ENCODE results near the gene PREB. TPM values are rescaled to one million over a fixed set of nuclear protein-coding genes. Genes with fewer than 3 reads are reported as not detected.

The PREB gene
- total RNA-seq, 1 experiment from 2014 or later = 65.3 TPM

DNA sequence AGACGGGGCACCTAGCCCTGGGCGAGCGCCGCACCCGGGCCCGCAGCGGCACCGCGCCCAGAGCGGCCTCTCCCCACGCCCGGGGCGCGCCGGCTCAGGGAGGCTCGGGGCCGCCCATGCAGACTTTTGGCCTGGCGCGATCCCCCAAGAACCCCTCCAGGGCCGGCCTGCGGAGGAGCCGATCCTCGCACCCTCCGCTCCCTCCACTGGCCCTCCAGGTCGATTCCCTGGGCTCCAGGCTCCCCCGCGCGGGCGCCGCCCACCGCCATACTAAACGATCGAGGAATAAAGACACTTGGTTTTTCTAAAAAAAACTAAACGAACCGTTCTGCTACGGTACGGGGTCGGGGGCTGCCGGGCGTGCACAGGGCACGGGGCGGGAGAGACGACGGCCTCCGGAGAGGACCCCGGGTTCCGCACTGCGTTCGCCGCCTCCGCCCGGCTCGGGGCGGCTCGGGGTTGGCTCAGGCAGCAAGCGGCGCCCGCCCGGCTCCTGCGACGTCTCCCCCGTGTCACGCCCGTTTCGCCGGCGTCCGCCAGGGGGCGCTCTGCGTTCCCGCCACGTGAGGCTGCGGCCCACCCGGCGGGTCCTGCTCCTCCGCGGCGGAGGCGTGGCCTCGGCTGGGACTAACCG lies 48.2 kb downstream of the PREB start:
- no peaks in the 10 kb centered on the region for H3K27me3 Mint-ChIP-seq (ENCODE audit: insufficient read depth, unreplicated experiment)
- H3K36me3 Mint-ChIP-seq (ENCODE audit: insufficient read depth, unreplicated experiment) = peaks cover 3% of the 10 kb centered on the region
- peak overlapping the region; percentile 66 for H3K27ac Mint-ChIP-seq (ENCODE audit: unreplicated experiment)
- H3K9me3 Mint-ChIP-seq (ENCODE audit: unreplicated experiment) = no peaks in the 10 kb centered on the region
- intact Hi-C loops (cut with micrococcal nuclease; ENCODE audit: unreplicated experiment) = loop anchor here (1.0 kb wide), 2 partner anchors 15 to 36 kb away; partner anchors contain the start of gene OST4
- ChIA-PET POLR2A (interaction anchor here (1.0 to 1.3 kb wide), 2 partner anchors 15 to 131 kb away, joined by 3 to 5 read pairs; partner anchors contain the start of genes CAD and OST4), CTCF (interaction anchor here (0.8 to 2.5 kb wide), 8 partner anchors 11 to 206 kb away, joined by 3 to 11 read pairs (median 4); partner anchors contain the start of genes ABHD1 and AGBL5)
- Histone ChIP-seq H3K4me1 (peaks cover 7% of the 10 kb centered on the region), H3K9me3 (no peaks in the 10 kb centered on the region), H3K4me3 (ENCODE audit: low read depth, low read length) (peak overlapping the region; percentile 86), H3K36me3 (ENCODE audit: control insufficient read depth, insufficient read depth, low read length) (no peaks in the 10 kb centered on the region), H3K27me3 (replicated peaks; ENCODE audit: control insufficient read depth, insufficient read depth, low read length) (no peaks in the 10 kb centered on the region)
- BruUV-seq (replicated peaks) = no TSS peak
- DNase-seq = peak; percentile 94 to 99
- peak overlapping the region; percentile 89 for H3K4me3 Mint-ChIP-seq (ENCODE audit: unreplicated experiment)
- TF ChIP-seq, protein P1, sequence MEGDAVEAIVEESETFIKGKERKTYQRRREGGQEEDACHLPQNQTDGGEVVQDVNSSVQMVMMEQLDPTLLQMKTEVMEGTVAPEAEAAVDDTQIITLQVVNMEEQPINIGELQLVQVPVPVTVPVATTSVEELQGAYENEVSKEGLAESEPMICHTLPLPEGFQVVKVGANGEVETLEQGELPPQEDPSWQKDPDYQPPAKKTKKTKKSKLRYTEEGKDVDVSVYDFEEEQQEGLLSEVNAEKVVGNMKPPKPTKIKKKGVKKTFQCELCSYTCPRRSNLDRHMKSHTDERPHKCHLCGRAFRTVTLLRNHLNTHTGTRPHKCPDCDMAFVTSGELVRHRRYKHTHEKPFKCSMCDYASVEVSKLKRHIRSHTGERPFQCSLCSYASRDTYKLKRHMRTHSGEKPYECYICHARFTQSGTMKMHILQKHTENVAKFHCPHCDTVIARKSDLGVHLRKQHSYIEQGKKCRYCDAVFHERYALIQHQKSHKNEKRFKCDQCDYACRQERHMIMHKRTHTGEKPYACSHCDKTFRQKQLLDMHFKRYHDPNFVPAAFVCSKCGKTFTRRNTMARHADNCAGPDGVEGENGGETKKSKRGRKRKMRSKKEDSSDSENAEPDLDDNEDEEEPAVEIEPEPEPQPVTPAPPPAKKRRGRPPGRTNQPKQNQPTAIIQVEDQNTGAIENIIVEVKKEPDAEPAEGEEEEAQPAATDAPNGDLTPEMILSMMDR (IDR thresholded peaks at IDR 0.05; ENCODE audit: insufficient read depth in 1 of 2, low read depth in 1 of 2, low read length in 1 of 2, severe bottlenecking in 1 of 2, unreplicated experiment in 1 of 2) = peak; percentile 74 to 88
- H3K4me1 Mint-ChIP-seq (ENCODE audit: low read depth, unreplicated experiment) = peaks cover 14% of the 10 kb centered on the region

DNA sequence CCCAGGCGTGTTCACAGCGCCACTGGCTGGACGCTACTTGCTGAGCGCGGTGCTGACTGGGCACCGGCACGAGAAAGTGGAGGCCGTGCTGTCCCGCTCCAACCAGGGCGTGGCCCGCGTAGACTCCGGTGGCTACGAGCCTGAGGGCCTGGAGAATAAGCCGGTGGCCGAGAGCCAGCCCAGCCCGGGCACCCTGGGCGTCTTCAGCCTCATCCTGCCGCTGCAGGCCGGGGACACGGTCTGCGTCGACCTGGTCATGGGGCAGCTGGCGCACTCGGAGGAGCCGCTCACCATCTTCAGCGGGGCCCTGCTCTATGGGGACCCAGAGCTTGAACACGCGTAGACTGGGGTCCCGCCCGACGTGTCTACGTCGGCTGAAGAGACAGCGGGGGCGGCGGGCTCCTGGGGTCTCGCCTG lies 48.8 kb downstream of the PREB start:
- H3K4me1 Mint-ChIP-seq (ENCODE audit: low read depth, unreplicated experiment) = peaks cover 19% of the 10 kb centered on the region
- peak overlapping the region; percentile 89 for H3K4me3 Mint-ChIP-seq (ENCODE audit: unreplicated experiment)
- Histone ChIP-seq H3K4me3 (ENCODE audit: low read depth, low read length) (peak overlapping the region; percentile 86), H3K36me3 (ENCODE audit: control insufficient read depth, insufficient read depth, low read length) (no peaks in the 10 kb centered on the region), H3K9me3 (no peaks in the 10 kb centered on the region), H3K4me1 (peaks cover 7% of the 10 kb centered on the region), H3K27me3 (replicated peaks; ENCODE audit: control insufficient read depth, insufficient read depth, low read length) (no peaks in the 10 kb centered on the region)
- ChIA-PET POLR2A (no interaction called here), CTCF (interaction anchor here (0.8 to 2.5 kb wide), 5 partner anchors 11 to 124 kb away, joined by 4 to 11 read pairs (median 5); partner anchors contain the start of genes AGBL5 and OST4)
- intact Hi-C loops (cut with micrococcal nuclease; ENCODE audit: unreplicated experiment) = loop anchor here (1.0 kb wide), 3 partner anchors 14 to 124 kb away; partner anchors contain the start of gene OST4
- TF ChIP-seq, protein P1 (IDR thresholded peaks at IDR 0.05; ENCODE audit: insufficient read depth in 1 of 2, low read depth in 1 of 2, low read length in 1 of 2, severe bottlenecking in 1 of 2, unreplicated experiment in 1 of 2) = peak; percentile 15 to 70
- peaks cover 6% of the 10 kb centered on the region for H3K36me3 Mint-ChIP-seq (ENCODE audit: insufficient read depth, unreplicated experiment)
- DNase-seq = peak; percentile 67 to 74
- BruUV-seq (replicated peaks) = no TSS peak
- peak overlapping the region; percentile 18 for H3K27ac Mint-ChIP-seq (ENCODE audit: unreplicated experiment)
- H3K27me3 Mint-ChIP-seq (ENCODE audit: insufficient read depth, unreplicated experiment) = no peaks in the 10 kb centered on the region
- no peaks in the 10 kb centered on the region for H3K9me3 Mint-ChIP-seq (ENCODE audit: unreplicated experiment)

DNA sequence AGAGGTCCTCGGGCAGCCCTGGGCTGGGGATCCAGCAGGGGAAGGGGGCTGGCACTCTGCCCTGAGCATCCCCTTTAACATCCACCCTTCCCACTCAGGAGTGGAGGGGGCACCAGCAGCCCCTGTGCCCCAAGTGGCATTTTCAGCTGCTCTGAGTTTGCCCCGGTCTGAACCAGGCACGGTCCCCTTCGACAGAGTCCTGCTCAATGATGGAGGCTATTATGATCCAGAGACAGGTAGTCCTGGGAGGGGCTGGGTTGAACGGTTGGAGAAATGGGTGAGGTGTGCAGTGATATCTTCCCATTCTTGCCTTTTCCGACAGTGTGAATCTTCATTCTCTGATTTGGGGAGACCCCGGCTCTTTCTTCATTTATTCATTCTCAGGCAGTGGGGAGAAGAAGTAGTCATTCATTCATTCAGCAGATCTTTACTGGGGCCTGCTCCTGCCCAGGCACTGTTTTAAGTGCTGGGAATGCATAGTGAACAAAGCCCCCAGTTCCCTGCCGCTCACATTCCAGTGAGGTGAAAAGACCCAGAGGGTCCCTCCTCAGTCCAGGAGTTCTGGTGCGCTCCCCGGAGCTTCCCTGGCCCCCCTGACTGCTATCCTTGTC lies 49.3 kb downstream of the PREB start:
- ChIA-PET CTCF (interaction anchor here (0.5 to 2.5 kb wide), 6 partner anchors 11 to 195 kb away, joined by 3 to 11 read pairs (median 4); partner anchors contain the start of genes AGBL5 and OST4), POLR2A (no interaction called here)
- H3K36me3 Mint-ChIP-seq (ENCODE audit: insufficient read depth, unreplicated experiment) = peaks cover 6% of the 10 kb centered on the region
- H3K4me3 Mint-ChIP-seq (ENCODE audit: unreplicated experiment) = peak overlapping the region; percentile 89
- H3K4me1 ChIP-seq = peaks cover 7% of the 10 kb centered on the region
- H3K4me3 ChIP-seq (ENCODE audit: low read depth, low read length) = peak overlapping the region; percentile 86
- no peaks in the 10 kb centered on the region for H3K9me3 ChIP-seq
- H3K27ac Mint-ChIP-seq (ENCODE audit: unreplicated experiment) = peak overlapping the region; percentile 18
- BruUV-seq (replicated peaks) = TSS peak; percentile 56
- no peaks in the 10 kb centered on the region for H3K9me3 Mint-ChIP-seq (ENCODE audit: unreplicated experiment)
- TF ChIP-seq, protein P1 (IDR thresholded peaks at IDR 0.05; ENCODE audit: insufficient read depth in 1 of 2, low read depth in 1 of 2, low read length in 1 of 2, severe bottlenecking in 1 of 2, unreplicated experiment in 1 of 2) = no peak
- H3K27me3 ChIP-seq (replicated peaks; ENCODE audit: control insufficient read depth, insufficient read depth, low read length) = no peaks in the 10 kb centered on the region
- no peaks in the 10 kb centered on the region for H3K27me3 Mint-ChIP-seq (ENCODE audit: insufficient read depth, unreplicated experiment)
- DNase-seq = no peak
- no peaks in the 10 kb centered on the region for H3K36me3 ChIP-seq (ENCODE audit: control insufficient read depth, insufficient read depth, low read length)
- peaks cover 21% of the 10 kb centered on the region for H3K4me1 Mint-ChIP-seq (ENCODE audit: low read depth, unreplicated experiment)
- intact Hi-C loops (cut with micrococcal nuclease; ENCODE audit: unreplicated experiment) = loop anchor here (1.0 kb wide), 1 partner anchor 124 kb away; no protein-coding TSS in a partner anchor

Measured in Caco-2 (cell line).